Upper lobe of left lung (tissue), 4 donors: ENCODE measurements around the gene KCNK15.

Source experiments
- CTCF ChIP-seq, 6 experiments: fragments of 450-650 bp in 4 of 6; fragments of 200-600 bp in 2 of 6; sonication (generic) in 2 of 6; IDR thresholded peaks; one replicate each; pipeline ENCODE4 v1.5.1; 2016 to 2019; ENCODE audit warnings: antibody characterized with exemption in 6 of 6
- POLR2A ChIP-seq, 4 donors: fragments of 450-650 bp; IDR thresholded peaks; one replicate each; pipeline ENCODE4 v1.5.1; 2016 to 2017; ENCODE audit warnings: antibody characterized with exemption in 4 of 4, mild to moderate bottlenecking in 2 of 4
- POLR2AphosphoS5 ChIP-seq, 2 donors: sonication (generic); formaldehyde crosslinking; IDR thresholded peaks; one replicate each; pipeline ENCODE4 v1.5.1; 2017; ENCODE audit warnings: antibody characterized with exemption in 2 of 2

- TF ChIP-seq POLR2A (IDR thresholded peaks at IDR 0.05) = no peak
- no peak for TF ChIP-seq CTCF (IDR thresholded peaks at IDR 0.05)
- no peak for TF ChIP-seq POLR2AphosphoS5 (IDR thresholded peaks at IDR 0.05)
These were observed 54.9 kb downstream of the KCNK15 start for GRCh38 chr20:44800391-44801046.
